Measurements from ENCODE around the gene MAGEA1. TPM values are rescaled to one million over a fixed set of nuclear protein-coding genes. Genes with fewer than 3 reads are reported as not detected.

The MAGEA1 gene
- total and polyA plus RNA-seq, 2 donors (not counting 1 experiment from before 2014, with no cell fraction given) = not detected

DNA sequence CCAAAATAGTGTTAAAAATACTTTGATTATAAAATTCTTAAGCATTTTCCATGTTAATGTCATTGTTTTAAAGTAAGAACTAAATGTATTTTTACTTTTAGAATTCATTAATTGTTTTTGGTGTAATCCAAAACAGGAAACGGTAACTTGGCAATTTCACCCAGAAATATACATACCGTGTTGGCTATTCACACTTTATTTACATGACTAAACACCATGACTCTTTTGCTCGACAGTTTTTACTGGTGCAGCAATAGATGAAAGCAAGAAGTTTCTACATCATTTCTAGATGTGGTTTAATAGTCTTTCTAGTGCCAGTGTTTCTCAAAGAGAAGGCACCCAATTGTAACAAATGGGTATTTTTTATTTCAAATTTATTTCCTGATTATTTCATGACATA lies 25.6 kb upstream of the MAGEA1 start:
- H3K36me3 ChIP-seq (ENCODE audit: control insufficient read depth, insufficient read depth, low read length) = no peaks in the 10 kb centered on the region
- H4K20me1 ChIP-seq (ENCODE audit: control insufficient read depth, extremely low read depth, insufficient read depth, low read length) = no peaks in the 10 kb centered on the region
- TF ChIP-seq, protein P1, sequence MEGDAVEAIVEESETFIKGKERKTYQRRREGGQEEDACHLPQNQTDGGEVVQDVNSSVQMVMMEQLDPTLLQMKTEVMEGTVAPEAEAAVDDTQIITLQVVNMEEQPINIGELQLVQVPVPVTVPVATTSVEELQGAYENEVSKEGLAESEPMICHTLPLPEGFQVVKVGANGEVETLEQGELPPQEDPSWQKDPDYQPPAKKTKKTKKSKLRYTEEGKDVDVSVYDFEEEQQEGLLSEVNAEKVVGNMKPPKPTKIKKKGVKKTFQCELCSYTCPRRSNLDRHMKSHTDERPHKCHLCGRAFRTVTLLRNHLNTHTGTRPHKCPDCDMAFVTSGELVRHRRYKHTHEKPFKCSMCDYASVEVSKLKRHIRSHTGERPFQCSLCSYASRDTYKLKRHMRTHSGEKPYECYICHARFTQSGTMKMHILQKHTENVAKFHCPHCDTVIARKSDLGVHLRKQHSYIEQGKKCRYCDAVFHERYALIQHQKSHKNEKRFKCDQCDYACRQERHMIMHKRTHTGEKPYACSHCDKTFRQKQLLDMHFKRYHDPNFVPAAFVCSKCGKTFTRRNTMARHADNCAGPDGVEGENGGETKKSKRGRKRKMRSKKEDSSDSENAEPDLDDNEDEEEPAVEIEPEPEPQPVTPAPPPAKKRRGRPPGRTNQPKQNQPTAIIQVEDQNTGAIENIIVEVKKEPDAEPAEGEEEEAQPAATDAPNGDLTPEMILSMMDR (conservative IDR thresholded peaks at IDR 0.05 in 1 of 2, IDR thresholded peaks at IDR 0.05 in 1 of 2; ENCODE audit: low read depth in 1 of 2, low read length in 2 of 2) = no peak
- no peak for TF ChIP-seq EZH2 (IDR thresholded peaks at IDR 0.05; ENCODE audit: low read length, missing control alignments)
- H3K4me2 ChIP-seq (ENCODE audit: extremely low read depth, insufficient read depth, low read length) = no peak overlapping the region
- no peak overlapping the region for H3K4me3 ChIP-seq (replicated peaks in 1 of 4; ENCODE audit: control extremely low read depth in 1 of 4, insufficient read depth in 1 of 4, low read depth in 3 of 4, low read length in 4 of 4)
- no peak overlapping the region for H2AFZ ChIP-seq (ENCODE audit: low read length)
- no peaks in the 10 kb centered on the region for H3K4me1 ChIP-seq (ENCODE audit: control insufficient read depth, extremely low read depth, insufficient read depth, low read length)
- H3K27ac ChIP-seq (ENCODE audit: insufficient read depth, low read length) = no peak overlapping the region
- H3K79me2 ChIP-seq (ENCODE audit: control insufficient read depth, insufficient read depth, low read length) = no peaks in the 10 kb centered on the region
- no peaks in the 10 kb centered on the region for H3K27me3 ChIP-seq (ENCODE audit: control insufficient read depth, insufficient read depth, low read length)
- H3K9ac ChIP-seq (ENCODE audit: insufficient read depth, low read length) = no peak overlapping the region
- no peaks in the 10 kb centered on the region for H3K9me3 ChIP-seq (ENCODE audit: control insufficient read depth, insufficient read depth, low read depth, low read length)
- DNase-seq (ENCODE audit: low read depth in 2 of 2) = no peak

DNA sequence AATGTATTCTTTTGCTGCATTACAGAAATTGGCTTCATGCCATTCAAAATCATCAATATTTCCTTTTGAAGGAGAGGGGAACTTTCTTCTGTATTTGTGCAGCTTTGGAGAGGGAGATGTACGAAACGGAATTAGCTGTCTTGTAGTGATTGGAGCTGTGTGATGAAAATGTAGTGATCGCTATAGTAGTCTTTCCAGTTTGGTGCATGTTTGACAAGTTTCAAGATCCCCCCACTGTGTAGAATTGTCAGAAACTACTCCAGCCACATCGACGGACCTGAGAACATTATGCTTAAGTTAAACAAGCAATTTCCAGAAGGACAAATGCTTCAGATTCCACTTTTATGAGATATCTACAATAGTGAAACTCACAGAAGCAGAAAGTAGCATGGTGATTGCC lies 21.6 kb upstream of the MAGEA1 start:
- TF ChIP-seq, protein P1 (conservative IDR thresholded peaks at IDR 0.05 in 1 of 2, IDR thresholded peaks at IDR 0.05 in 1 of 2; ENCODE audit: low read depth in 1 of 2, low read length in 2 of 2) = no peak
- TF ChIP-seq EZH2 (IDR thresholded peaks at IDR 0.05; ENCODE audit: low read length, missing control alignments) = no peak
- Histone ChIP-seq H3K27ac (ENCODE audit: insufficient read depth, low read length) (no peak overlapping the region), H3K36me3 (ENCODE audit: control insufficient read depth, insufficient read depth, low read length) (no peaks in the 10 kb centered on the region), H3K9me3 (ENCODE audit: control insufficient read depth, insufficient read depth, low read depth, low read length) (no peaks in the 10 kb centered on the region), H3K27me3 (ENCODE audit: control insufficient read depth, insufficient read depth, low read length) (no peaks in the 10 kb centered on the region), H3K4me3 (replicated peaks in 1 of 4; ENCODE audit: control extremely low read depth in 1 of 4, insufficient read depth in 1 of 4, low read depth in 3 of 4, low read length in 4 of 4) (no peak overlapping the region), H3K4me1 (ENCODE audit: control insufficient read depth, extremely low read depth, insufficient read depth, low read length) (no peaks in the 10 kb centered on the region), H4K20me1 (ENCODE audit: control insufficient read depth, extremely low read depth, insufficient read depth, low read length) (no peaks in the 10 kb centered on the region), H2AFZ (ENCODE audit: low read length) (no peak overlapping the region), H3K79me2 (ENCODE audit: control insufficient read depth, insufficient read depth, low read length) (no peaks in the 10 kb centered on the region), H3K9ac (ENCODE audit: insufficient read depth, low read length) (no peak overlapping the region), H3K4me2 (ENCODE audit: extremely low read depth, insufficient read depth, low read length) (no peak overlapping the region)
- DNase-seq (ENCODE audit: low read depth in 2 of 2) = no peak

DNA sequence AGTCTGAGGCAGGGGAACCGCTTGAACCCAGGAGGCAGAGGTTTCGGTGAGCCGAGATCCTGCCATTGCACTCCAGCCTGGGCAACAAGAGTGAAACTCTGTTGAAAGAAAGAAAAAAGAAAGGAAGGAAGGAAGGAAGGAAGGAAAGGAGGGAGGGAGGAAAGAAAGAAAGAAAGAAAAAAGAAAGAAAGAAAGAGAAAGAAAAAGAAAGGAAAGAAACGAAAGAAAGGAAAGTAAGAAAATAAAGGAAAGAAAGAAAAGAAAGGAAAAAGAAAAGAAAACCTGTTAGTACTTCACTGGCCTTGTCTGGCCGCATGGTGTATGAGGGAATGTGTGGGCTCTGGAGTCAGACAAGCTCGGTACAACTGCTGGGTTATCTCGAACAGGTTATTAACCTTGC lies 20.8 kb upstream of the MAGEA1 start:
- Histone ChIP-seq H4K20me1 (ENCODE audit: control insufficient read depth, extremely low read depth, insufficient read depth, low read length) (no peaks in the 10 kb centered on the region), H3K27me3 (ENCODE audit: control insufficient read depth, insufficient read depth, low read length) (no peaks in the 10 kb centered on the region), H3K79me2 (ENCODE audit: control insufficient read depth, insufficient read depth, low read length) (no peaks in the 10 kb centered on the region), H3K4me3 (replicated peaks in 1 of 4; ENCODE audit: control extremely low read depth in 1 of 4, insufficient read depth in 1 of 4, low read depth in 3 of 4, low read length in 4 of 4) (no peak overlapping the region), H3K27ac (ENCODE audit: insufficient read depth, low read length) (no peak overlapping the region), H3K9ac (ENCODE audit: insufficient read depth, low read length) (no peak overlapping the region), H3K9me3 (ENCODE audit: control insufficient read depth, insufficient read depth, low read depth, low read length) (no peaks in the 10 kb centered on the region), H3K4me1 (ENCODE audit: control insufficient read depth, extremely low read depth, insufficient read depth, low read length) (no peaks in the 10 kb centered on the region), H2AFZ (ENCODE audit: low read length) (no peak overlapping the region), H3K4me2 (ENCODE audit: extremely low read depth, insufficient read depth, low read length) (no peak overlapping the region), H3K36me3 (ENCODE audit: control insufficient read depth, insufficient read depth, low read length) (no peaks in the 10 kb centered on the region)
- TF ChIP-seq EZH2 (IDR thresholded peaks at IDR 0.05; ENCODE audit: low read length, missing control alignments) = no peak
- TF ChIP-seq, protein P1 (conservative IDR thresholded peaks at IDR 0.05 in 1 of 2, IDR thresholded peaks at IDR 0.05 in 1 of 2; ENCODE audit: low read depth in 1 of 2, low read length in 2 of 2) = no peak
- no peak for DNase-seq (ENCODE audit: low read depth in 2 of 2)

Data from fibroblast of lung (primary cell).